NCI-H2029 (cell line): Measurements from ENCODE around the gene OSTF1.

Experiments
- DNase-seq: peaks from one replicate; lab custom pipeline; 2025; lab: John Stamatoyannopoulos, UW

OSTF1 gene

GRCh38 chr9:75087824-75088645 lies at the start of gene OSTF1, which contains the start of gene NMRK1:
Gene OSTF1, plus strand, starts transcription at chr9:75088514. Its CDS starts 179 bp downstream, at chr9:75088693.
Gene NMRK1, minus strand, starts transcription at chr9:75088155. Its CDS starts 5,040 bp downstream, at chr9:75083115.
- DNase-seq, result peak; percentile 95

- DNase-seq, result no peak
Measured at GRCh38 chr9:75039009-75039408, 49.3 kb upstream of the OSTF1 start.

- DNase-seq, result no peak
Measured at GRCh38 chr9:75039801-75040200, 48.5 kb upstream of the OSTF1 start.

- no peak for DNase-seq
Measured at GRCh38 chr9:75041041-75041440, 47.3 kb upstream of the OSTF1 start.

GRCh38 chr9:75046725-75047345 lies 41.5 kb upstream of the OSTF1 start:
- DNase-seq, result no peak

GRCh38 chr9:75047506-75047905 lies 40.8 kb upstream of the OSTF1 start:
- DNase-seq, result no peak

GRCh38 chr9:75051285-75051684 lies 37.0 kb upstream of the OSTF1 start:
- no peak for DNase-seq

GRCh38 chr9:75053869-75054268 lies 34.4 kb upstream of the OSTF1 start:
- no peak for DNase-seq

GRCh38 chr9:75054368-75055001 lies 33.8 kb upstream of the OSTF1 start:
- no peak for DNase-seq

GRCh38 chr9:75061169-75061568 lies 27.1 kb upstream of the OSTF1 start:
- DNase-seq, result no peak

- DNase-seq, result no peak
Measured at GRCh38 chr9:75063556-75064305, 24.6 kb upstream of the OSTF1 start.

GRCh38 chr9:75064307-75065025 lies 23.8 kb upstream of the OSTF1 start:
- no peak for DNase-seq

- DNase-seq, result no peak
Measured at GRCh38 chr9:75065510-75065909, 22.8 kb upstream of the OSTF1 start.

- no peak for DNase-seq
Measured at GRCh38 chr9:75067894-75068293, 20.4 kb upstream of the OSTF1 start.

- no peak for DNase-seq
Measured at GRCh38 chr9:75069171-75069570, 19.1 kb upstream of the OSTF1 start.

- DNase-seq, result peak; percentile 77
Measured at GRCh38 chr9:75071530-75072122, 16.7 kb upstream of the OSTF1 start.

GRCh38 chr9:75072895-75073294 lies 15.4 kb upstream of the OSTF1 start:
- no peak for DNase-seq

- DNase-seq, result no peak
Measured at GRCh38 chr9:75081632-75082031, 6.7 kb upstream of the OSTF1 start.

GRCh38 chr9:75083188-75083970 lies 4.9 kb upstream of the OSTF1 start:
- DNase-seq, result peak; percentile 35

- DNase-seq, result no peak
Measured at GRCh38 chr9:75084081-75084672, 4.1 kb upstream of the OSTF1 start.
